GM19043 (cell line): Measurements from ENCODE around the gene GZMB.
"Not testable (repeated sequence)": the region's sequence is repeated elsewhere in the genome, so short reads cannot be mapped to it uniquely, and the experiment has no call there.

Source experiments
- ATAC-seq: cut with Tn5 transposase; IDR thresholded peaks from one replicate; pipeline ENCODE4 v1.9.1; 2021; ENCODE audit warnings: low read depth; ENCODE audit not compliant: unreplicated experiment

The GZMB gene

DNA sequence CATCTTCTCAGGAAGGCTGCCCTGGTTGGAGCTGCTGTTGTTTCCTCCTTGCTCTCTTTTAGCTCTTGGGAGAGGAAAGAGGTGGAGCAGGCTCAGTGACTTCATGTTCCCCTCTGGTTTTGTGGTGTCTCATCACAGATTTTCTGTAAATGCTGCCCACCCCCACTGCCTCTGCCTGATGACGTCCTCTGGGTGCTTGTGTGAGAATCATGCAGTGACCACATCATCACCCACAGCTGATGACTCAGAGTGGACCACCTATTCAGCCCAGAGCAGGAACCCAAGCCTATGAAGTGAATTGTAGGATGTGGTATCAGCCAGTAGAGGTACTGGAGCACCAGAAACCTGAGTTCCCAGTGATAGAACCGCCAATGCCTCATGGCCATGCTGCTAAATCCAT lies at the start of gene GZMB:
GZMB (minus strand) TSS at position 33 of the 400 bp plus-strand sequence; CDS start at position 3, 30 bp downstream.
- no peak for ATAC-seq

GRCh38 chr14:24681056-24681455 lies 47.1 kb upstream of the GZMB start:
- ATAC-seq = no peak

DNA sequence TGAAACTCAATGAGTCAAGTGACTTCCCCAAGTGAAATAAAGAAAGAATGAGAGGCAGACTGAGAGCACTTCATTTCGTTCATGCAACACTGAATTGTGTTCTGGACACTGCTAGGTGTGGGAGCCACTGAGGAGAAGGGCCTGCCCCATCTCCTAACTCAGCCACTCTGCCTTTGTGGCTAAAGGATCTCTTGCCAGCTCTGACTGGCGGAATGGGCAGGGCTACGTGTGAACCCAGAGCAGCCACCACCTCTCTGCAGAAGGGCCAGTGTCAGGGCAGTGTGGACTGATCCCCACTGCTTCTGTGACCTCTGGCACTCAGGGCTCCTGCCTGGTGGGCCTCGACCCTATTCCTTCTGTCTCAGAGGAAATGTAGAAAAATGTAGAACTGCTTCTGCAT lies 46.5 kb upstream of the GZMB start:
- ATAC-seq = no peak

DNA sequence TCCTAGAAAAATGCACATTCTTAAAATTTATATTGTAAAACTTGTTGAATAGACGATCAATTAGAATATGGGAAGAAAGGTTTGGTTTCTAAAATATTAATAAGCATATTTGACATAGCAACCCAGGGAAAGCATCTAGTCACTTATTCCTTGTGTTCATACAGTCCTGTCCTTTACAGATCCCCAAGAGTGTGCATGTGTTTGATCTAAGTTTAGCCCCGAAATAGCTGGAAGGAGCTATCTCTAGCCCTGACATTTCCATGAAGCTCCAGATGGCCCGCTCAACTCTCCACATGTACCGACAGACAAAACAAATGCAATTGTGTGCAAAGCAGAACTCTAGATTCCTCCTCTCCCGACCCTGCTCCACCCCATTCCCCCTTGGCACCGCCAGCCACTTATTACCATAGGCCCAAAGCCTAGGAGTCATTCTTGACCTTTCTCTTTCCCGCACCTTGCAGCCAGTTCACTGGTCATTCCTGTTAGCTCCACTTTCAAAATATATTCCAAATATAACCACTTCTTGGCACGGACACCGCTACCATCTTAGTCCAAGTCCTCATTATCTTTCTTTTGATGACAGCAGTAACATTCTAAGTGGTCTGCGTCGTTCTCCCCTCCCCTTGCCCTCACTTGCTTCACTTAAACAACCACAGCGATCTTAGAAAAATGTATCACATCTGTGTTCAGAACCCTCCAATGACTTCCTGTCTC lies 45.4 kb upstream of the GZMB start:
- ATAC-seq = no peak

DNA sequence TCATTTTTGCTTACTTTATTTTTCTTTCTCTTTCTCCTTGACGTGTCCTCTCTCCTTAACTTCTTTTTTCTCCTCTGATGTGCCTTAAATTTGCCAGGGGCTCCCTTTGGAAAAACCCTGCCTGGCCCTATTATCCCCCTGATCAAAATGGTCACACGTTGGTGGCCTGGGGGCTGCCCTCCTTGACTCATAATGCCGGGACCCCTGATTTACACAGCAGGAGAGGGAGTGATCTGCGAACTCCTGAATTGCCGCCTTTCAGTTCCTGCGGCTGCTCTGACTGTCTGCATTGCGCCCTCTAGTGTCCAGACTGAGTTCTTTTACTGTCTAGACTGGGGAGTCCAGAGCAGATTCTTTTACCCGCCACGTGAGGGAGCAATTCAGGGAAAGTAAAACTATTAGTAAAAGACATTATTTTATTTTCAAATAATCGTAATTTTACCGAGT lies 44.8 kb upstream of the GZMB start:
- ATAC-seq = peak; percentile 65

- ATAC-seq = no peak
Observed at GRCh38 chr14:24677956-24678355, 44.0 kb upstream of the GZMB start.

GRCh38 chr14:24674204-24674970 lies 40.4 kb upstream of the GZMB start:
- peak; percentile 52 for ATAC-seq

DNA sequence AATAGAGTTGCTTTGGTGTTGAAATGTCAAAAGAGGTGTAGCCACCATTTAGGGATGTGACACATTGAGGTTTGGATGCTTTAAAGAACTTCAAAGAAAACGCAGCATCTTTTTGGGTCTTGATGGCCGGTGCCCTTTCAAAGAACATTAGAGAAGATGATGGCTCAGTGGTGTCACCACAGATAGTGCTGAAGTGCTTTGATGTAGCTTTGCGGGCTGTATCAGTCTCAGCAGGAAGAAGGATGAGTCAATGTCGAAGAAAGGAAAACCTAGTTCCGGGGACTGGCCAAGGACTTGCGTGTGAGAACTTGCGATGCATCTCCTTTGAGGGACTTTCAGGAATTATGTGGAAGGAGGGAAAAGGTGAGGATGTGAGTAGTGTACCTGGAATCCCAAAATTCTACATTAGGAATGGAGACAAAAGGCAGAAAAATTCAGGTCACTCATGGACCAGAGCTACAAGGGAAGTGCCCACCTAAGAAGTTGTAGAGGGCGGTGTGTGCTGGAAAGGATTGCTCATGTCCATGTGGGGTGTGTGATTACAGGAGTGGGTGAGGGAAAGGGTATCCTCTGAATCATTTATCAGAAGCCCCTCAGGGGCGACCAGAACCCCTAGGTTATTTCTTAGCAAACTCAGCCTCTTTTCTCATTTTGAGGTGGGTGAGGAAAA lies 39.7 kb upstream of the GZMB start:
- ATAC-seq = peak; percentile 39

- peak; percentile 50 for ATAC-seq
Observed at GRCh38 chr14:24673059-24673458, 39.1 kb upstream of the GZMB start.

DNA sequence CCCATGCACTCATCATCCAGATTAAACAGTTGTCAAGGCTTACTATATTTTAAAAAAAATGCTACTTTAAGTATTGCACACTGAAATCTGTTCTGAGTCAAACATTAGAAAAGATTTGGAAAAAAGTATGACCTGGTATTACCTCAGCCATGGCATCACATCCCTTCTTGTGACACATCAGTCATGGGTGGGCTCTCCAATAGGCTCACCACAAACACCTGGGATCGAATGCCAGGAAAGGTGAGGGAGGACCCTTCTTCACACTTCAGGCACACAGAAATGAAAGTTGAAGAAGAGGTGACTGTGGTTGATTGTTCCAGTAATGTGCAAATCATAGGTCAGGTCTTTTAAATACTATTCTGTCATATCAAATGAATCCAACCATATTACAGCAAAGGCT lies 36.6 kb upstream of the GZMB start:
- ATAC-seq = no peak

DNA sequence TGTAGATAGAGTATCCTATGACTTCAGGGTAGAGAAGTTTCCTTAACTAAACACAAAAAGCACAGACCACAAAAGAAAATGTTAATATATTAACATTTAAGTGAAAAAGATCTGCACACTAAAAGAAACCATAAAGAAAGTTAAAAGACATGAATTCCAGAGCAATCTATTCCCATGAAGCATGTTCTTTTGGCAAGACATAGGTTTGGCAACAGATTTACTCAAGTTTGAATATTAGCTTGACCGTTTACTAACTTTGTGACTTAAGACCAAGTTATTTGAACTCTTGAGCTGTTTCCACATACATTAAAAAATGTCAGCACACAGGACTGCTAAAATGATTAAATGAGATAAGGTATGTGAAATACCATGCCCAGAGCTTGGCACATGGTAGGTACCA lies 35.7 kb upstream of the GZMB start:
- ATAC-seq = no peak

DNA sequence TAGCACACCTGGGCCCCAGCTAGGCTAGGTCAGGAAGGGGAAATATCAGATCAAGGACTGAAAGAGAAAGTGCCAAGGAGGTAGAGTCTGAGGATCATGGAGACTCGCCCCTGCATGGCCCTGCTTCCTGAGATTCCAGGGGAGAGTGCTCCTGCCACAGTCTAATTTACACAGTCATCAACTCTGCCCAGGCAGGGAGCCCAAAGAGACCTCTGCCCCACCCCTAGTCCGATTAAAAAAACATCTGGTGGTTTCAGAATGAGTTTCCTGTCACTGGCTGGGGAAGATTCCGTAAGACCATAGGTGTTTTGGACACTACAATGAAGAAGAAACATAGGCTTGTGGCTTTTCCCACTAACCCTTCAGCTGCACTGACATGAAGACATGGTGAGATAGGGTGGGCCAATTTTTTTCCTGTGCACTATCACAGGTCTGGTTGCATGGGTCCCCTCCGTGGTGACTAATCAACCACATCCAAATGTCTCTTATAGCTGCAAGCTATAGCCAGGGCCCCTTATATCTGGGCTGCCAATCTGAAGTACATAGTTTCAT lies 31.5 kb upstream of the GZMB start:
- peak; percentile 94 for ATAC-seq

DNA sequence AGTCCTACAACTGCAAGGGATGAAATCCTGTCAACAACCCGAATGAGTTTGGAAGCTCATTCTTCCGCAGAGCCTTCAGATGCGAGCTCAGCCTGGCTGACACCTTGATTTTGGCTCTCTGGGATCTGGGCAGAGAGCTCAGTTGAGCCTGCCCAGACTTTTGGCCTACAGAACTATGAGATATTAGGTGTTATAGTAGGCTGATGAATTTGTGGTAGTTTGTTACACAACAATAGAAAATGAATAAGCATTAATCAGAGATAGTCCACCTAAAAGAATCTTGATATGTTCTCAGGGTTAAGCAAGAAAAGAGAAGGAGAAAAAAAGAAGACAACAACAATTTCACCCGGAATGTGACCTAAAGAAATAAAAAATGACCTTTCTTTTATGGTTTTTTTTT lies 30.4 kb upstream of the GZMB start:
- ATAC-seq = no peak

GRCh38 chr14:24662753-24663152 lies 28.8 kb upstream of the GZMB start:
- ATAC-seq = no peak

DNA sequence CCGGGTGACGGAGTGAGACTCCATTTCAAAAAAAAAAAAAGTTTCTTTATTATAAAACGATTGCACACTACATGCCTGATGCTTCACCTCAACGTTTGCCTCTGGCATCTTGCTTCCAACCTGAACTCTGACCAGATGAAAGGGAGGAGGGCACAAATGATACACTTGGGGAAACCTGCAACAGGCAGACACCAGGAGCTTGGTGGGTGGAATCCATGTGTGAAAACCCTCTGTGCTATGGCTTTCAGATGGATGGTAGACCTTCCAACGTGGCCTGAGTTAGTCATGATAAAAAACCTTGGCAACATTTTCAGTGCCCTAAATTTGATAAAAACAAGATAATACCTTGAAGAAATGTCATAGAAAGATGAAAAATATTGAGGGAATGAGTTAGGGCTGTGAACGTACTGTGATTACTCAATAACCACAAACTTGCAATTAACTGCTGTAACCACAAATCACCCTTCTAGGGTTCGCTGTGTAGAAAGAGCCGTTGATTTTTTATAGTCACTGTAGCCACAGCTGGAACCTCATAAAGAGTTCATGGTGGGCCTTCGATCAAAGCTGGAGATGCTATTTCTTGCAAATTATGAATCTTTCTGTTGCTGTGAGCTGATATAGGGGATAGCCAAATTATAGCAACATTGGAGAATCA lies 26.1 kb upstream of the GZMB start:
- ATAC-seq = no peak

DNA sequence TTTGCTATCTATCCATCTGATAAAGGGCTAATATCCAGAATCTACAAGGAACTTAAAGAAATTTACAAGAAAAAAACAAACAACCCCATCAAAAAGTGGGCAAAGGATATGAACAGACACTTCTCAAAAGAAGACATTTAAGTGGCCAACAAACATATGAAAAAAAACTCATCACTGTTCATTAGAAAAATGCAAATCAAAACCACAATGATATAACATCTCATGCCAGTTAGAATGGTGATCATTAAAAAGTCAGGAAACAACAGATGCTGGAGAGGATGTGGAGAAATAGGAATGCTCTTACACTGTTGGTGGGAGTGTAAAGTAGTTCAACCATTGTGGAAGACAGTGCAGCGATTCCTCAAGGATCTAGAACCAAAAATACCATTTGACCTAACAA lies 14.4 kb upstream of the GZMB start:
- ATAC-seq = not testable (repeated sequence)

- no peak for ATAC-seq
Observed at GRCh38 chr14:24639905-24640304, 5.9 kb upstream of the GZMB start.

- ATAC-seq = no peak
Observed at GRCh38 chr14:24639270-24639669, 5.3 kb upstream of the GZMB start.

DNA sequence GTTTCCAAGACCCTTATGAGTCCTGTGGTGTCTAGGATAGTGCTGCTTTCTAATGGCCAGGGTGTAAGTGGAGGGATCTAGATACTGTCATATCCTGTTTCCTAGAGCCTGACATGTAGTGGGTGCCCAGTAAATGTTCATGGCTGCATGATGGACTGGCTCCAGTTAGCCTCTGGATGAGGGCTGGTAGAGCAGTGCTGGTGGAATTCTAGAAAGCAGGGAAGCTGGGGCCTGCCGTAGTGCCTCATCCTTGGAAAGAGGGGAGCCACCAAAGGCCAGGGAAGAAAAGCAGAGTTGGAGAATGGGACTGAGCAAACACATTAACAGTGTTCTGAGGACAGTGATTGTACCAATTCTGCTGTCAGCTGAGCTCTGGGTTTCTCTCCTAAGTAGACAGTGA lies 637 bp downstream of the GZMB start:
- no peak for ATAC-seq

DNA sequence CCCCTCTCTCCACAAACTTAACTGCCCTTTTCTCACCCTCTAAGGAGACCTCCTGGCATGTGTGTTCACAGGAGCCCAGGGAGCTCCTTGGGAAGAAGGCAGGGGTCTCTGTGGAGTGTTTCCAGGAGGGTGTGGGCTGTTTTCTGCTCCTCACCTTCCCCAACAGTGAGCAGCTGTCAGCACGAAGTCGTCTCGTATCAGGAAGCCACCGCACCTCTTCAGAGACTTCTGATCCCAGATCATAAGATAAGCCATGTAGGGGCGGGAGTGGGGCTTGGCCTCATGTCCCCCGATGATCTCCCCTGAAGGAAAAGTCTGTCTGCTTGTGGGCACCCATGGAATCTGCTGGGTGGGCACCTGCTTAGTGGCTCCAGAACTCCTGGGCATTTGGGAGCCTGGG lies 1.2 kb downstream of the GZMB start:
- no peak for ATAC-seq

DNA sequence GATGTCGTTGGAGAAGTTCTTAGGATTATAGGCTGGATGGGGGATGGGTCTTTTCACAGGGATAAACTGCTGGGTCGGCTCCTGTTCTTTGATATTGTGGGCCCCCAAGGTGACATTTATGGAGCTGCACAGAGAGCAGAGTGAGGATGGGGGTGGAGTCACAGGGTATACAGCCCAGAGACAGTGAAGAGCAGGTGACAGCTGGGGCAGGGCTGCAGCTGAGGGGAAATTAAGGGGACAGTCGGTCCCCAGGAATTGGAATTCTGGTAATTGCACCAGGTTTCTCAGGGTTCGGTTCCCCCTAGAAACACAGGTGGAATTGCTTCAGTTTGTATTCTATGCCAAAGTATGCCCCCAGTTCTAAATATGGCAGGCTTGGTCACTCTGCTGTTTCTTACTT lies 1.7 kb downstream of the GZMB start:
- ATAC-seq = no peak
